HS-5 (cell line): ENCODE results near the gene LHCGR.
A peak's percentile ranks its signal among the peaks of the same experiment; 100 is the strongest.

Source experiments
- DNase-seq: peaks from one replicate; pipeline ENCODE4 v3.0.0-alpha.2; 2012; ENCODE audit warnings: low read depth

The LHCGR gene

GRCh38 chr2:48755473-48755872 lies at the start of gene LHCGR:
TSS of gene LHCGR (minus strand) at chr2:48755724. CDS start at chr2:48755671, 53 bp downstream.
- no peak for DNase-seq

- no peak for DNase-seq
Measured at GRCh38 chr2:48799601-48800000, 44.1 kb upstream of the LHCGR start.

- DNase-seq: no peak
Measured at GRCh38 chr2:48795065-48795464, 39.5 kb upstream of the LHCGR start.

- DNase-seq: no peak
Measured at GRCh38 chr2:48793671-48794070, 38.1 kb upstream of the LHCGR start.

- no peak for DNase-seq
Measured at GRCh38 chr2:48792030-48792429, 36.5 kb upstream of the LHCGR start.

- DNase-seq: no peak
Measured at GRCh38 chr2:48790407-48791170, 35.1 kb upstream of the LHCGR start.

- DNase-seq: no peak
Measured at GRCh38 chr2:48787580-48787979, 32.1 kb upstream of the LHCGR start.

- DNase-seq: peak; percentile 20
Measured at GRCh38 chr2:48781366-48781765, 25.8 kb upstream of the LHCGR start.

GRCh38 chr2:48779019-48779716 lies 23.6 kb upstream of the LHCGR start:
- DNase-seq: no peak

GRCh38 chr2:48774251-48774650 lies 18.7 kb upstream of the LHCGR start:
- DNase-seq: no peak

- DNase-seq: no peak
Measured at GRCh38 chr2:48771241-48772014, 15.9 kb upstream of the LHCGR start.

- no peak for DNase-seq
Measured at GRCh38 chr2:48770181-48770580, 14.7 kb upstream of the LHCGR start.

GRCh38 chr2:48768669-48769068 lies 13.1 kb upstream of the LHCGR start:
- DNase-seq: no peak

- no peak for DNase-seq
Measured at GRCh38 chr2:48767330-48767729, 11.8 kb upstream of the LHCGR start.

GRCh38 chr2:48760826-48761225 lies 5.3 kb upstream of the LHCGR start:
- DNase-seq: no peak

GRCh38 chr2:48759682-48760081 lies 4.2 kb upstream of the LHCGR start:
- DNase-seq: no peak

- no peak for DNase-seq
Measured at GRCh38 chr2:48756289-48756688, 765 bp upstream of the LHCGR start.

- DNase-seq: no peak
Measured at GRCh38 chr2:48754874-48755273, 650 bp downstream of the LHCGR start.

- DNase-seq: no peak
Measured at GRCh38 chr2:48753228-48753627, 2.3 kb downstream of the LHCGR start.

- DNase-seq: no peak
Measured at GRCh38 chr2:48750128-48750739, 5.3 kb downstream of the LHCGR start.

GRCh38 chr2:48749291-48750127 lies 6.0 kb downstream of the LHCGR start:
- DNase-seq: no peak
